Endothelial cell (in vitro differentiated cells): Measurements from ENCODE around the gene MB. TPM values are rescaled to one million over a fixed set of nuclear protein-coding genes. Genes with fewer than 3 reads are reported as not detected.

Source experiments
- DNase-seq: peaks from one replicate; pipeline ENCODE4 v3.0.0; 2021; ENCODE audit warnings: low spot score
- H3K27ac Mint-ChIP-seq: one replicate; pipeline ENCODE4 v1.8.0; 2021; ENCODE audit warnings: mixed read lengths, inconsistent platforms; ENCODE audit not compliant: unreplicated experiment
- H3K27me3 Mint-ChIP-seq: one replicate; pipeline ENCODE4 v1.8.0; 2021; ENCODE audit warnings: mild to moderate bottlenecking, moderate library complexity, mixed read lengths, inconsistent platforms; ENCODE audit not compliant: unreplicated experiment
- H3K36me3 Mint-ChIP-seq: one replicate; pipeline ENCODE4 v1.8.0; 2021; ENCODE audit warnings: mild to moderate bottlenecking, low read depth, mixed read lengths, inconsistent platforms; ENCODE audit not compliant: unreplicated experiment
- H3K4me1 Mint-ChIP-seq: one replicate; pipeline ENCODE4 v1.8.0; 2021; ENCODE audit warnings: mild to moderate bottlenecking, mixed read lengths, inconsistent platforms; ENCODE audit not compliant: unreplicated experiment
- H3K4me3 Mint-ChIP-seq: one replicate; pipeline ENCODE4 v1.8.0; 2021; ENCODE audit warnings: mild to moderate bottlenecking, mixed read lengths, inconsistent platforms; ENCODE audit not compliant: unreplicated experiment
- H3K9me3 Mint-ChIP-seq: one replicate; pipeline ENCODE4 v1.8.0; 2021; ENCODE audit warnings: mixed read lengths, inconsistent platforms; ENCODE audit not compliant: unreplicated experiment
- CTCF ChIP-seq: fragments of 200-600 bp; sonication (generic); IDR thresholded peaks from one replicate; pipeline ENCODE4 v1.5.0; 2021; ENCODE audit warnings: antibody characterized with exemption; ENCODE audit not compliant: unreplicated experiment
- total RNA-seq: library from RNA; stranded (reverse); fragmentation: NEBNext Ultra II Directional; extraction: Animal tissue kit (Norgen Biotek cat#: 25700); gene quantifications from one replicate; pipeline ENCODE4 v1.2.1, GENCODE V29; 2021; ENCODE audit not compliant: unreplicated experiment

MB gene
- total RNA-seq, 1 donor from 2014 or later = not detected

- Mint-ChIP-seq H3K27me3 (peaks cover 10% of the 10 kb centered on the region), H3K27ac (no peak overlapping the region), H3K9me3 (no peaks in the 10 kb centered on the region), H3K36me3 (no peaks in the 10 kb centered on the region), H3K4me3 (no peak overlapping the region), H3K4me1 (no peaks in the 10 kb centered on the region)
- no peak for DNase-seq
- no peak for TF ChIP-seq CTCF
Observed at GRCh38 chr22:35558031-35558430, 59.1 kb downstream of the MB start.

Other genes with a start within 250 kb of the MB start
- gene HMOX1, start 236.2 kb downstream of the MB start, total RNA-seq = 17.5 TPM
- gene MCM5, start 217.2 kb downstream of the MB start, total RNA-seq = 80.9 TPM
- not detected for gene RASD2, start 76.5 kb downstream of the MB start, total RNA-seq
- gene APOL6, start 31.1 kb upstream of the MB start, total RNA-seq = 0.23 TPM
- not detected for gene APOL5, start 100.5 kb upstream of the MB start, total RNA-seq